CD4-positive, alpha-beta T cell treated with Interleukin-17A for 4 hours (primary cell): ENCODE results near the gene SUN1.

Source experiments
- DNase-seq: peaks from one replicate; pipeline ENCODE4 v3.0.0-alpha.2; 2020; ENCODE audit warnings: mixed read lengths

Gene SUN1

DNA sequence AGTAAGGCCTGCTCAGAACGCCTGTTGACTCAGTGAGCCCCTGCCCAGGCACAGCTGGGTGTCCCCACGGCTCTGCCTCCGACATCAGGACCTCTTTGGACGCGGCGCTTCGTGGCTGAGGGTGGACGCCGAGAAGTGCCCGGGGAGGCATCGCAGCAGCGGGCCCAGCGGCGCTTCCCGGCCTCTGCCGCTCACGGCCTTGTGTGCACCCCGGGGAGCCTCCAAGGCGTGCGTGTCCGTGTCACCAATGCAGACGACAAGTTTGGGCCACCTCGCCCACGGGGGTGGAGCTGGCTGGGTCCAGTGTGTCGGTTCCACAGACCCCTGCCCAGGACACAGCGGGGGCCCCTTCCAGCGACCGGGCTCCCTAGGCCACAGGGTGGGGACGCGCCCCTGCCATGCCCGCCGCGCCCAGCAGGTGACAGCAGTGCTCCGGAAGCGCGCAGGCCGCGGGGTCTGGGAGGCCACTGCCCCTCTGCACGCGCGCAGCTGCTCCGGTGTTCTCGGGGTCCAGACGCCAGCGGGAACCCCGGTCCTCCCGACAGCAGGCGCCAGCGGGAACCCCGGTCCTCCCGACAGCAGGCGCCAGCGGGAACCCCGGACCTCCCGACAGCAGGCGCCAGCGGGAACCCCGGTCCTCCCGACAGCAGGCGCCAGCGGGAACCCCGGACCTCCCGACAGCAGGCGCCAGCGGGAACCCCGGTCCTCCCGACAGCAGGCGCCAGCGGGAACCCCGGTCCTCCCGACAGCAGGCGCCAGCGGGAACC, 76.5 kb downstream of the SUN1 start:
- peak; percentile 79 for DNase-seq

- peak; percentile 61 for DNase-seq
These were observed 77.4 kb downstream of the SUN1 start for GRCh38 chr7:909358-910329.

DNA sequence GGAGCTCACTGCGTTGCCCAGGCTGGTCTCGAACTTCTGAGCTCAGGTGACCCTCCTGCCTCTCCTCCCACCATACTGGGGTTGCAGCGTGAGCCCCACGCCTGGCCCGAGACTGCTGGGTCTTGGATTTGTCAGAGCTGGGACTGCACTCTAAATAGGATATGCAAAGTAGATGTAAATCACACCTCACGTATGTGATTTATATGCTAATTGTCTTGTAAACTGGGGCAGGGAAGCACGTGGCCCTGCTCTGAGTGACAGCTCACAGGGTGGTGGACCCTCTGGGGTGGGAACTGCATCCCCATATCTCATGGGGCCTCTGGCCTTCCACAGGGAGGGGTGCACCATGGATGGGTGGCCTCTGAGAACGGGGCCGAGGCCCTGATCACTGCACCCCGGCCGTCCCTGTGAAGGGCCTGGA, 78.2 kb downstream of the SUN1 start:
- no peak for DNase-seq

DNA sequence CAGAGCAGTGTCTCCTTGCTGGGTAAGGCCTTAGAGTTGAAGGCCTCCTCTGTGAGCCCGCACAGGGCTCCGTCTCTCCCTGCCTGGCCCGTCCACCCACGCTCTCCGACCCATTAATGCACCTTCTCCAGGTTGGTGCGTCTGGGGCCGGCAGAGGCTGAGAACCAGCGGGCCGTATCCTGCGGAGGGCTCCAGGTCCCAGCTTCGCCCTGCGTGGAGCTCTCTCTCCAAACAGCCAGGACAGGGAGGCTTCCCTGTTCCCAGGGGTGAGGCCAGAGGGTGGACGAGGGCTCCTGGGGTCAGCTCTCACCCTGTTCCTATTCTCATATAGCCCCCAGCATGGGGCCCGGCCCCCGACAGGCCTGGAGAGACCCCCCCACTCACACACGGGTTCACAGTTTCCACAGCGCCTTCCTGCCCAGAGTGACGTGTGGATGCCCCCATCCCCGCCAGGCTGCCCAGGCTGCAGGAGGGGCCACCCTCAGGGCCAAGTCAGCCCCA, 78.7 kb downstream of the SUN1 start:
- DNase-seq, result no peak

DNA sequence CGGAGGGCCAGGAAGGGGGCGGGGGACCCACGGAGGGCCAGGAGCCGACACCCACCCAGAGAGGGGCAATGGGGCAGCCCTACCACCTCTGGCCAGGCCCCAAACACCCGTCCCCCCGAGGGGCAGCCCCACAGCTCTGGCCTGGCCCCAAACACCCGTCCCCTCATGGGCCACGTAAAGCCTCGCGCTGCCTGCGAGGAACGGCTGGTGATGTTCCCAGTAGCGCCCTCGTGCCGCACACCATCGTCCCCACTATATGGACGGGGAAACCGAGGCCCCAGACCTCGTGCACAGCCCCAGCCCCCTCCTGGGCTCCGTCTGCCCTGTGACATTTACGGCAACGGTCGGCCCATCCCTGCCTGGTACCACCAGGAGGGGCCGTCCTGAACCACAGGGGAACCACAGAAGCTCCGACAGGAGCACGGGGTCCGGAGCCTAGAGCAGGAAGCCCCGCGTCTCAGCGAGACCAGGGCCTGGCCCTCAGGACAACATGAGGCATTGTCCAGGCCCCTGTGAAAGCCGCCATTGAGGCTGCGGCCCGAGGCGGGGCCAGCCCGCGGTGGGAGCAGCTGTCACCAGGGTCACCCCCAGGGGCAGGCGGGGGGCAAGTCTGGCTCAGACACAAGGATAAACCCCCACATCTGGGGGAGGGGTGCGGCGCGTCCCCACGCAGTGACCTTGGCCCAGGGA, 79.7 kb downstream of the SUN1 start:
- DNase-seq, result no peak

DNA sequence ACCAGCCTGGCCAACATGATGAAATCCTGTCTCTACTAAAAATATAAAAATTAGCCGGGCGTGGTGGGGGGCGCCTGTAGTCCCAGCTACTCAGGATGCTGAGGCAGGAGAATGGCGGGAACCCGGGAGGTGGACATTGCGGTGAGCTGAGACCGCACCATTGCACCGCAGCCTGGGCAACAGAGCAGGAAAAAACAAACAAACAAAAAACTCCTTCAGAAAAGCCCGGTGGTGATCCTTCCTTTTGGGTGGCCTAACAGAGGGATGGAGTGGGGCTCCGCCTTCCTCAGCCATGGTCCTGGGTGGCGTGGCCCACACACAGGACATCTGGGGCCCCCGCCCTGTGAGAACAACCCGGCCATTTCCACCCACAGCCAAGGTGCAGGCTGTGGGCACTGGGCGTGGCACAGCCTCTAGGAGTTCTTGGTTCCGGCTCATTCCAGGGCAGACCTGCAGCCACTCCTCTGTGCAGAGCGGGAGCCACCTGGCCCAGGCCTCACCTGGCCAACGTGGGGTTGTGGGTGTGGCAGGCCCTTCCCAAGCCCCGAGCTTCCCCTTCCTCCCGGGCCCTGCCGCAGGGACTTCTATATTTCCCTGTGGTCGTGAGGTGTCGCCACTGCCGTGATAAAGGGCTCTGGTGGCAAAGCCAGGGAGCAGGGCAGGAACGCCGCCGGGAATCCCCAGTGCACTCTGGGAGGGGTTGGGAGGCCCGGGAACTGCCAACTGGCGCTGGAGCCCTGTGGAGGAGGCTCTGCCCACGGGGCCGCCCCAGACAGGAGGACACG, 81.7 kb downstream of the SUN1 start:
- DNase-seq, result no peak

DNA sequence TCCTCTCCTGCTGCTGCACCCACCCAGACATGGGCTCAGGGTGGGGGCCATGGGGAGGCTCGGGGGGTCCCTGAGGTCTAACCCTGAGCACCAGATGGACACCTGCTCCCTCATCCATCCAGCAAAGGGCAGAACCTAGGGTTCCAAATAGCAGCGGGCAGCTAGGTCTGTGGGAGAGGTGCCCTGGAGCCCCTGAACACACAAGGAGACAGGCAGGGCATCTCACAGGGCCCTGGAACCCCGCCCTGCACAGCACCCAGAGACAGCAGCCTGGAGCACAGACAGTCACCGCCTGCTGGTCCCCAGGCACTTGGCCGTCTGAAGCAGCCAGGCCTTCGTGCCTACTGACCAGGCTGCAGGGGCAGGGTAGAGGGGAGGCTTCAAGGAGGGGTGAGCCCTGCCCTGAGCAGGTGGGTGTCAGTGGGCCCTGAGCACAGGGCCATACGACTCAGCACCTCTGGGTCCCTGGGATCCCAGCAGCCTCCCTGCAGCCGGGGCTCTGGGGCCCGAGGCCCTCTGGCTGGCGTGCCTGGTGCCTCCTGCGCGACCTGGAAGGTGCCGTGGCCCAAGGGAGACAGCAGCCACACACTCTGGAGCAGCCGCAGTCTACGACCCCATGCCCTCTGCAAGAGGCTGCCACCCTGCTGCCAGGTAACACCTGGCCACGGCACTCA, 82.4 kb downstream of the SUN1 start:
- DNase-seq, result no peak

DNA sequence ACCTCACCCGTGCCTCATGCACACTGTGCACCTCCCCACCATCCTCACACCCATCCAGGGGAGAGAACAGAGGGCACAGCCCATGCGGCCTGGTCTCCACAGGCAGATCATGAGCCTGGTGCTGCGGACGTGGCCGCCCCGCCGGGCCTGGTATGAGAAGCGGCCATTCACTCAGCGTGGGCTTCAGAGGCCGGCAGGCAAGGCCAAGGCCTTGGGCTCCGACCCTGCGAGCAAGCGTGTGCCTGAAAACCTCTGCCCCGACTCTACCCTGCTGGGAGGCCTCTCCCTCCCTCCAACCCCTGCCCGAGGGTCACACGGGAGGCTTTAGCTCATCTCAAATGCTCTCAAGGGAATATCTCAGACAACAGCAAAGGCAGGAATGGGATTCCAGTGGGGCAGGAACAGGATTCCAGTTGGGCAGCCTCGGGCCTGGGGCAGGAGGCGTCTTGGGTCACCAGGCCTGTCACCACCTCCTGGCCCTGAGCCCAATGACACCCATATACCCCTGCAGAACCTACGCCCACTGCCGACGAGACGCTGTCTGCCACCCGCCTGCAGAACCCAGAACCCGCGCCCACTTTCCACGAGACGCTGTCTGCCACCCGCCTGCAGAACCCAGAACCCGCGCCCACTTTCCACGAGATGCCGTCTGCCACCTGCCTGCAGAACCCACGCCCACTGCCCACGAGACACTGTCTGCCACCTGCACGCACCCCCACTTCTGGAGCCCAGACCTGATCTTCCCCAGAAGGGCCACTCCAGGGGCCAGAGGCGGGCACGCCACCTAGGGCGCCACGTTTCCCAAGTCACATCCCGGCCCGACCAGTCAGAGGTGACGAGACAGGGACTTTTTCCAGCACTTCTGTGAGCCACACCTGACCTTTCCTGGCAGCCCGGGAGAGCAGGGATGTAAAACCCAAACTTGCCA, 83.3 kb downstream of the SUN1 start:
- DNase-seq, result no peak

DNA sequence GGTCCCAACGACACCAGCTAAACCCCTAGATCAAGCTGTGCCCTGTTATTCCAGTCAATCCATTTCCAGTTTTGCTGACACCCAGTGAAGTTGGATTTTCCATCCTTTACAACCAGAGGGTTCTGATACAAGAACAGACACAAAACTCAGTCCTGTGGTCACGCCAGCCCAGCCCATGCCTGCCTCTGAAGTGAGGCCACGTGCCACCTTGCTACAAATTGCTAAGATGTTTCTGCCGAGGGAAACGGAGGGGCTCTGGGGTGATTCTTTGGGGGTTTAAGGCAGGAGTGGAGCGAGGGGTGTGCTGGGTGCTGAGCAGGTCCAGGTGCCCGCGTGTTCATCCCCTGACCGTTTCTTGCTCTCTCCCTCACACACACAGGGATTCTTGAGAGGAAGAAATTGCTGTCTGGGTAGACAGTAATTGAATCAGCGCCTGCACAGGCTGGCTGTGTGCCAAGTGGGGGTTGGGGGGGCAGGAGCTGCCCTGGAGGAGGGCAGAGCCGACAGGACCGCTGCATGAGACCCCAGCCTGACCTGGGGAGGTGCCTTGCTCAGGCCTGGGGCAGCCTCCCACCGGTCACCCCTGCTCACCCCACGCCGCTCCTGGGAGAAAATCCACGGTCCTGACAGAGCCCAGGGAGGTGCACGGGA, 84.1 kb downstream of the SUN1 start:
- no peak for DNase-seq

DNA sequence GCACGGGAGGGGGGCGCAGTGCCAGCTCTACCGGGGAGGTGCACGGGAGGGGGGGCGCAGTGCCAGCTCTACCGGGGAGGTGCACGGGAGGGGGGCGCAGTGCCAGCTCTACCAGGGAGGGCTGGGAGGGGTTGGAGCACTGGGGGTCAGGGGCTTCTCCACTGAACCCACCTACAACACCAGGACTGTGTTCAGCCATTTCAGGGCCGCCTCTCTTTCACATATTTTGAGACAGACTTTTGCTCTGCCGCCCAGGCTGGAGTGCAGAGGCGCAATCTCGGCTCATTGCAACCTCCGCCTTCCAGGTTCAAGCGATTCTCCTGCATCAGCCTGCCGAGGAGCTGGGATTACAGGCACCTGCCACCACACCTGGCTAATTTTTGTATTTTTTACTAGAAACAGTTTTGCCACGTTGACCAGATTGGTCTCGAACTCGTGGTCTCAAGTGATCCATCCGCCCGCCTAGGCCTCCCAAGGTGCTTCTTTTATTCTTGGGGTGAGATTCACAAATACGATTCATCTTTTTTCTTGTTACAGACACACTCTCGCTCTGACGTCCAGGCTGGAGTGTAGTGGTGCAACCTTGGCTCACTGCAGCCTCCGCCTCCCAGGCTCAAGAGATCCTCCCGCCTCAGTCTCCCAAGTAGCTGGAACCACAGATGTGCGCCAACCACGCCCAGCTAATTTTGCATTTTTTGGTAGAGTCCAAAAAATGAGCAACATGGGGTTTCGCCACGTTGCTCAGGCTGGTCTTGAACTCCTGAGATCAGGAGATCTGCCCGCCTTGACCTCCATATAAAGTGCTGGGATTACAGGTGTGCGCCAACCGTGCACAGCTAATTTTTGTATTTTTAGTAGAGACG, 85.2 kb downstream of the SUN1 start:
- no peak for DNase-seq

GRCh38 chr7:918118-918425, 85.8 kb downstream of the SUN1 start:
- DNase-seq, result no peak

DNA sequence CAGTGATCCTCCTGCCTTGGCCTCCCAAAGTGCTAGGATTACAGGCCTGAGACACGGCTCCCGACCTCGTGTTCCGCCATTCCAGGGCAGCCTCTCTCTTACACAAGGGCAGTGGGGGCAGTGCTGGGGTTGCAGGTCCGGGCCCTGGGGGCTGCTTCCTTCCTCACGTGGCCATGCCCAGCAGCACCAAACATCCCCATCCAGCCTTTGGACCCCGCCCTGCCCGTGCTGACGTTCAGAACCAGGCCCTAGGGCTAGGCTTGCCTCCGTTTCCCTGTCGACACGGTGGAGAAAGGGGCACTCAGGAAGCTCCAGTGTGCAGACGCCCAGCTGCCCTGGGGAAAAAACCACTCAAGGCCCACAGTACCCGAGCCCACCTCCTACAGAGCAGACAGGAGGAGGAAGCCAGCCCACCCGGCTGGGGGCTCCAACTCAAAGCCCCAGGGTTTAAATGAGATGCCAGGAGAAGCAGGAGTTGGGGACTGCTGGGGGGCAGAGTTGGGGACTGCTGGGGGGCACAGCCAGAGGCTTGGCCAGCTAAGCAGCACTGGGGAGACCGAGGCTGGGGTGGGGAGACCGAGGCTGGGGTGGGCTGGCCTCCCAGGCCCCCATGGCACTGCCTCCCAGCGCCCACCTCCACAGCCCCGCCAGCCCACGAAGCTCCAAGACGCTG, 86.3 kb downstream of the SUN1 start:
- DNase-seq, result no peak

DNA sequence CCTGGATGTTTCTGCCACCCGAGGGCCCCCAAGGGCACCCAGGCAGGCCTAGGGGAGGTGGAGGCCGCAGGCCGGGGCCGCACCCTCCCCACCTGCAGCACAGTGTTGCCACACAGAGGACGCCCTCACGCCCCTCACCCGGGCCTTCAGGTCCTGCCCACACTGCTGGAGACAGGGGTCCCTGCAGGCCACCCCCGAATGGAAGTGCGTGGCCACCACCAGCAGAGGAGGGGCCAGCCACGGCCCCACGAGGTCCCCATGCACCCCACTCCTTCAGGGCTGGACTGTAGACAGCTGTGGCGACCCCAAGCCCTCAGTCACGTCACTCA, 86.8 kb downstream of the SUN1 start:
- no peak for DNase-seq

DNA sequence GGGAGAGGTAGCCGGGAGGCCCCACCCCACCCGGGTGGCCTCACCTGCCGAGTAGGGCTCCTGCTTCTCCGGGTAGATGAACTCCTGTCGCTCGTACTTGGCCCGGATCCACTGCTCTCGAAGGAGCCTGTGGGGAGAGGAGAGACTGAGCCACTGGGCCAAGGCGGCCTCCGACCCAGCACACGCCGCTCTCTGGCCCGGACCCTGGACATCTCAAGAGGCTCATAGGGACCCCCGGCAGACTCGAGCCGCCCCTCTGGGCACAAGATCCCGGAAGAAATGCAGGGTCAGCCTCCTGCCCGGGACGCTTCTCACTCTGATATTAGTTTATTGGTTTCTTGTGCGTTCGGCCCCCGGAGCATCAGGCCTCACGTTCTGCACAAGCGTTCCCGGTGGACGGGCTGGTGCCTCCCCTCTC, 87.7 kb downstream of the SUN1 start:
- DNase-seq, result no peak

DNA sequence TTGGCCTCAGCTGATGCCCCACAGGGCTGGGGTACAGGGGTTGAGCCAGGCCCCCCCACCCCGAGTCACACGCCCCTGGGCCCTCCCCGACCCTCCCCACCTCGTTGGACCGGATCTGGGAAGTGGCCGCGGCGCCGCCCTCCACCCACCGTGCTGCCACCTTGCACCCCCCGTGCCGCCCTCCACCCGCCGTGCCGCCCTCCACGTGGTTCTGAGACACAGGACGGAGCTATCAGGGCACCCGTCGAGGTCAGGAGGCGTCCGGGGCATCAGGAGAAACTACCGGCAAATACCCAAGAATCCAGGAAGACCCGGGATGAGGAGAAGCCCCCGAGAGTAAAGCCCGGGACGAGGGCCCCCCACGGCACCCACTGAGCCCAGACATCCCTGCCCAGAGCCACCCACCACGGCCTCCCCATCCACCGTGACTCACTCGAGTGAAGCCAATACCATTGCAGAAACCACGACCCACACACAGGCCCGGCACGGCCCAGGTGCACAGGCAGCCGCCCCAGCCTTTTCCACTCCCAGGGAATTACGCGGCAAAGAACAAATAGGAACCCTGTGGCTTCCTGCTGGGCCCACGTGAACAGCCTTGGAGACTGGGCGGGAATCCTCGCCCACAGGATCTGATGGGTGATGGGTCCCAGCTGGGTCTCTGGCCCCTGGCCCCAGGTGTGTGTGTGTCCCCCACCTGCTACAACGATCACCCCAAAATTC, 88.2 kb downstream of the SUN1 start:
- DNase-seq, result peak; percentile 46

DNA sequence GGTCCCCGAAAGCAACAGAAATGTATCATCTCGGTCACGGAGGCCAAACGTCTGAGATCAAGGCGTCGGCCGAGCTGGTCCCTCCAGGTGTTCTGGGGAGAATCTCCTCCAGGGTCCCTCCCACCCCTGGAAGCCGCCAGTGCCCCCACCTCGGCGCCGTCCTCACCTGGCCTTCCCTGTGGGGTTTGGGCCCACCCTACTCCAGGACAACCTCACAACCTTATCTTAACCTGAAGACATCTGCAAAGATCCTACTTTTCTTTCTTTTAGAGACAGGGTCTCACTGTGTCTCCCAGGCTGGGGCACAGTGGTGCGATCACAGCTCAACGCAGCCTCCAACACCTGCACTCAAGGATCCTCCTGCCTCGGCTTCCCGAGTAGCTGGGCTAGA, 88.8 kb downstream of the SUN1 start:
- DNase-seq, result no peak

DNA sequence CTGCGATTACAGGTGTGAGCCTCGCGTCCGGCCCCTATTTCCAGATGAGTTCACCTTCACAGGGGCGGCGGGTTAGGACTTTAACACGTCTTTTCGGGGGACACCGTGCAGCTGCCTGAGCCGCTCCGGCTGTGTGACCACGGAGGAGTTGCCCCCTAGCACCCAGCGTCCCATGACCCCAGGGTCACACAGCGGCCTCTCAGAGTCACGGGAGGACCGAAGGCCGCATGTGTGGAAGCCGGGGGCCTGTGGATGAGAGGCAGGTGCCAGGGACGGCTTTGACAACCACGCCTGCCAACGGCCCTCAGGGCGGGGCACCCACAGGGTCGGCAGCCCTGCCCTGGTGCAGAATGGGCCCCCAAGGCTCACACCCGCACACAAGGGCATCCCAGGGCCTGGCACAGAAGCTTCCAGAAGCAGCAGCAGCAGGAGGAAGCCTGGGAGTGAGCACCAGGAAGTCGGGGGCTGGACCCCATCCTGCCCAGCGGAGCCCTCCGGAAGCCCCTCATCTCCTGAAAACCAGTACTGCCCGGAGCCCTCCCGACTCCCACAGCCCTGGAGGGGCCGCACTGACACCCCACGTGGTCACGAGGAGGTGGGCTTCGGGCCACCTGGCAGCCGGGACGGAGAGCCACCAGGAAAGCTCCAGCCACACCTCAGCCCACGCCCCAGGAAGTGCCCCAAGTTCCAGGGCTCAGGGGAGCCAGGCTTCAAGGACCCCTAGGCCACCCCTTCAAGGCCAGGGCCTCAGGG, 89.5 kb downstream of the SUN1 start:
- peak; percentile 33 for DNase-seq
